Calu3 (cell line): Measurements from ENCODE around the gene CLEC16A. TPM values are rescaled to one million over a fixed set of nuclear protein-coding genes. Genes with fewer than 3 reads are reported as not detected.

Experiments
- BruUV-seq: library from RNA; stranded (reverse); fragments of 400-500 nt; replicated peaks from 2 replicates; lab custom pipeline; 2021; lab: Mats Ljungman, UMichigan
- CTCF ChIA-PET: fragments of 300-600 bp; sonication (Branson Sonifier 250); formaldehyde crosslinking; loops from one replicate; lab custom pipeline; 2022; ENCODE audit warnings: antibody characterized with exemption; lab: Charles Lee
- DNase-seq: peaks from one replicate; pipeline ENCODE4 v3.0.0; 2022
- H3K27ac Mint-ChIP-seq: one replicate; pipeline ENCODE4 v1.8.0; 2022; ENCODE audit warnings: mixed read lengths; ENCODE audit not compliant: unreplicated experiment
- H3K27me3 Mint-ChIP-seq: one replicate; pipeline ENCODE4 v1.8.0; 2022; ENCODE audit warnings: mixed read lengths; ENCODE audit not compliant: unreplicated experiment
- H3K36me3 Mint-ChIP-seq: one replicate; pipeline ENCODE4 v1.8.0; 2022; ENCODE audit warnings: mild to moderate bottlenecking, moderate library complexity, mixed read lengths; ENCODE audit not compliant: insufficient read depth, unreplicated experiment
- H3K4me1 Mint-ChIP-seq: one replicate; pipeline ENCODE4 v1.8.0; 2022; ENCODE audit warnings: mild to moderate bottlenecking, low read depth, mixed read lengths; ENCODE audit not compliant: unreplicated experiment
- H3K4me3 Mint-ChIP-seq: one replicate; pipeline ENCODE4 v1.8.0; 2022; ENCODE audit warnings: mild to moderate bottlenecking, low read depth, moderate library complexity, mixed read lengths; ENCODE audit not compliant: unreplicated experiment
- H3K9me3 Mint-ChIP-seq: one replicate; pipeline ENCODE4 v1.8.0; 2022; ENCODE audit warnings: low read depth, mixed read lengths; ENCODE audit not compliant: unreplicated experiment
- CTCF ChIP-seq: fragments of 200-600 bp; IDR thresholded peaks from one replicate; pipeline ENCODE4 v1.8.0; 2022; ENCODE audit warnings: antibody characterized with exemption; ENCODE audit not compliant: unreplicated experiment
- intact Hi-C: fragments of 100-400 bp; cut with micrococcal nuclease; formaldehyde crosslinking; loops from one replicate; pipeline ENCODE4 v1.10.0; 2022; ENCODE audit not compliant: unreplicated experiment
- total RNA-seq: library from RNA; stranded (reverse); gene quantifications from 2 replicates; pipeline ENCODE4 v1.2.3, GENCODE V29; 2022

The CLEC16A gene
- total RNA-seq, 1 experiment from 2014 or later = 33.0 TPM

- BruUV-seq = no TSS peak
- H3K36me3 Mint-ChIP-seq = peaks cover 18% of the 10 kb centered on the region
- H3K27ac Mint-ChIP-seq = no peak overlapping the region
- no peak for TF ChIP-seq CTCF
- intact Hi-C loops = no loop called here
- H3K27me3 Mint-ChIP-seq = no peaks in the 10 kb centered on the region
- CTCF ChIA-PET = no interaction called here
- DNase-seq = no peak
- no peaks in the 10 kb centered on the region for H3K4me1 Mint-ChIP-seq
- no peak overlapping the region for H3K4me3 Mint-ChIP-seq
- no peaks in the 10 kb centered on the region for H3K9me3 Mint-ChIP-seq
These were observed 176.8 kb downstream of the CLEC16A start for GRCh38 chr16:11121083-11121608.

GRCh38 chr16:11121914-11122692 lies 177.7 kb downstream of the CLEC16A start:
- TF ChIP-seq CTCF = no peak
- peaks cover 20% of the 10 kb centered on the region for H3K36me3 Mint-ChIP-seq
- H3K4me3 Mint-ChIP-seq = no peak overlapping the region
- H3K27ac Mint-ChIP-seq = no peak overlapping the region
- no peaks in the 10 kb centered on the region for H3K27me3 Mint-ChIP-seq
- no peaks in the 10 kb centered on the region for H3K9me3 Mint-ChIP-seq
- H3K4me1 Mint-ChIP-seq = no peaks in the 10 kb centered on the region
- BruUV-seq = no TSS peak
- intact Hi-C loops = no loop called here
- DNase-seq = no peak
- CTCF ChIA-PET = no interaction called here

- H3K4me3 Mint-ChIP-seq = no peak overlapping the region
- no peaks in the 10 kb centered on the region for H3K4me1 Mint-ChIP-seq
- intact Hi-C loops = no loop called here
- H3K27ac Mint-ChIP-seq = no peak overlapping the region
- no TSS peak for BruUV-seq
- CTCF ChIA-PET = no interaction called here
- peaks cover 20% of the 10 kb centered on the region for H3K36me3 Mint-ChIP-seq
- DNase-seq = no peak
- no peaks in the 10 kb centered on the region for H3K27me3 Mint-ChIP-seq
- H3K9me3 Mint-ChIP-seq = no peaks in the 10 kb centered on the region
- TF ChIP-seq CTCF = no peak
These were observed 179.3 kb downstream of the CLEC16A start for GRCh38 chr16:11123666-11124065.

GRCh38 chr16:11125936-11126335 lies 181.6 kb downstream of the CLEC16A start:
- CTCF ChIA-PET = interaction anchor here (0.6 kb wide), 1 partner anchor 1699 kb away, joined by 5 read pairs; no protein-coding TSS in a partner anchor
- Mint-ChIP-seq H3K9me3 (no peaks in the 10 kb centered on the region), H3K4me3 (no peak overlapping the region), H3K27ac (no peak overlapping the region), H3K4me1 (no peaks in the 10 kb centered on the region), H3K27me3 (no peaks in the 10 kb centered on the region), H3K36me3 (peaks cover 25% of the 10 kb centered on the region)
- TF ChIP-seq CTCF = no peak
- no peak for DNase-seq
- BruUV-seq = no TSS peak
- intact Hi-C loops = no loop called here
